ENCODE results near the gene ZNF385B.

DNA sequence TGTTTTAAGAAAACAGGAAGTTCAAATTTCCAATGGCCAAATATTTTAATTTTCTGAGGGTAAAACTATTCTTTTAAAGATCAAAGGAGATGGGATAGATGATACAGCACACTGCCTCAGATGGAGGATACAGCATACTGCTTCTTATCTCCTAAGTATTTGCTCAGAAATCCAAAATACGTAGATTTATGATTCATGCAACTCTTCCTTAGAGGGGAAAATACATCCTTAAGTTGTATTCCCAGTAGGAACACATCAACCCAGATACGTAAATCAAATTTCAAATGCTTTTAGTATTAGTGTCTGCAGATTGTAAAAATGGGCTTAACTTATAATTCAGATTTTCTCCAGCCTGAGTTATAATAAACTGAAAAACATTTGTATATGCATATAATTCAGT is 235.2 kb downstream of the ZNF385B start:
- TF ChIP-seq, protein P1, sequence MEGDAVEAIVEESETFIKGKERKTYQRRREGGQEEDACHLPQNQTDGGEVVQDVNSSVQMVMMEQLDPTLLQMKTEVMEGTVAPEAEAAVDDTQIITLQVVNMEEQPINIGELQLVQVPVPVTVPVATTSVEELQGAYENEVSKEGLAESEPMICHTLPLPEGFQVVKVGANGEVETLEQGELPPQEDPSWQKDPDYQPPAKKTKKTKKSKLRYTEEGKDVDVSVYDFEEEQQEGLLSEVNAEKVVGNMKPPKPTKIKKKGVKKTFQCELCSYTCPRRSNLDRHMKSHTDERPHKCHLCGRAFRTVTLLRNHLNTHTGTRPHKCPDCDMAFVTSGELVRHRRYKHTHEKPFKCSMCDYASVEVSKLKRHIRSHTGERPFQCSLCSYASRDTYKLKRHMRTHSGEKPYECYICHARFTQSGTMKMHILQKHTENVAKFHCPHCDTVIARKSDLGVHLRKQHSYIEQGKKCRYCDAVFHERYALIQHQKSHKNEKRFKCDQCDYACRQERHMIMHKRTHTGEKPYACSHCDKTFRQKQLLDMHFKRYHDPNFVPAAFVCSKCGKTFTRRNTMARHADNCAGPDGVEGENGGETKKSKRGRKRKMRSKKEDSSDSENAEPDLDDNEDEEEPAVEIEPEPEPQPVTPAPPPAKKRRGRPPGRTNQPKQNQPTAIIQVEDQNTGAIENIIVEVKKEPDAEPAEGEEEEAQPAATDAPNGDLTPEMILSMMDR (IDR thresholded peaks at IDR 0.05; ENCODE audit: low read depth, low read length, missing input control): no peak
- TF ChIP-seq FOXA2 (IDR thresholded peaks at IDR 0.05) (no peak), TAF1 (conservative IDR thresholded peaks at IDR 0.05) (no peak)
